Measurements from ENCODE around the gene ZBTB42. TPM values are rescaled to one million over a fixed set of nuclear protein-coding genes. Genes with fewer than 3 reads are reported as not detected.

The ZBTB42 gene
- total and polyA plus RNA-seq, 2 donors (not counting 3 experiments of a cell fraction or from before 2014, with no cell fraction given), result 3.1 to 3.8 TPM

DNA sequence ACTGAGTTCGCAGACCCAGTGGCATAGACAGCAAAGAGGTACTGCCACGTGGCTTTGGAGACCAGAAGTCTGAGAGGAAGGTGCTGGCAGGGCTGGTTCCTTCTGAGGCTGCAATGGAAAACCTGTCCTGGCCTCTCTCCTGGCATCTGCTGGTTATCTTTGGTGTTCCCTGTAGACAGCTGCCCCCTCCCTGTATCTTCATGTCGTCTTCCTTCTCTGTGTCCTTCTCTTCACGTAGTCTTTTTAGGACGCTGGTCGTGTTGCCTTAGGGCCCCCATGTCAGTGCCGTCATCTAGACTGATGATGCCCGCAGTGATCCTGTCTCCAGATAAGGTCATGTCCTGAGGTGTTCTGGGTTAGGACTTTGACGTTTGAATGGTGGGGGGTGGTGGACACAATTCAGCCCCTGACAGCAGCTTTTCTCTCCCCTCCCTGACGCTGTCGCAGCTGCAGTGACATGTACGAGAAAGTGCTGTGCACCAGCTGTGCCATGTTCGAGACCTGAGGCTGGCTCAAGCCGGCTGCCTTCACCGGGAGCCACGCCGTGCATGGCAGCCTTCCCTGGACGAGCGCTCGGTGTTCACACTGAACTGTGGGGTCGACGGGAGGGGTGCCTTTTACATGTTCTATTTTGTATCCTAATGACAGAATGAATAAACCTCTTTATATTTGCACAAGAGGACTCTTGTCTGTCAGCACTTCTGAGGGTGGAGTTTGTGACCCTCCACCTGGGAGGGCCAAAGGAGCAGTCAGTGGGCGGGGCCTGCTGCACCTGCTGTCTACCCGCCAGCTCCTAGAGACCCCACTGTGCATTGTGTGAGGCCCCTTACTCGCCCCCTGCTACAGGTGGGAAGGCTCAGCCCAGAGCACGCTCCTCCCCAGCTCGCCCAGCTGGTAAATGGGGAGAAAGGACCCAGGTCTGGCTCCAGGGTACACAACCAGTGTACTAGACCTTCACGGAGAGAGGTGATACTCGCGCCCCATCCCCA, 41.6 kb upstream of the ZBTB42 start:
- dilution Hi-C loops (cut with MboI; ENCODE audit: extremely low pct_ligation_motif_present, low sequenced_read_pairs), result no loop called here
- FAIRE-seq, result no peak

More for the DNA sequence above, 41.6 kb upstream of the ZBTB42 start:
- Histone ChIP-seq H3K4me2 (ENCODE audit: insufficient read depth, low read length) (no peak overlapping the region), H3K79me2 (ENCODE audit: control insufficient read depth, insufficient read depth, low read length) (peaks cover 14% of the 10 kb centered on the region), H3K4me3 (replicated peaks in 1 of 3; ENCODE audit: insufficient read depth in 1 of 3, low read depth in 1 of 3, low read length in 3 of 3) (no peak overlapping the region), H3K27ac (ENCODE audit: insufficient read depth, low read depth, low read length) (no peak overlapping the region), H3K9me1 (replicated peaks; ENCODE audit: control insufficient read depth, extremely low read depth, insufficient read depth, low read length) (no peaks in the 10 kb centered on the region), H3K4me1 (ENCODE audit: control insufficient read depth, extremely low read depth, insufficient read depth, low read length) (peaks cover 4% of the 10 kb centered on the region), H3K36me3 (ENCODE audit: control insufficient read depth in 2 of 2, extremely low read depth in 1 of 2, insufficient read depth in 2 of 2, low read length in 2 of 2) (peaks cover 0 to 40% of the 10 kb centered on the region in 2 experiments), H4K20me1 (replicated peaks; ENCODE audit: control insufficient read depth, extremely low read depth, insufficient read depth, low read length) (no peaks in the 10 kb centered on the region), H2AFZ (ENCODE audit: low read depth, low read length) (no peak overlapping the region), H3K9ac (replicated peaks; ENCODE audit: extremely low read depth, insufficient read depth, low read length) (no peak overlapping the region), H3K27me3 (ENCODE audit: control insufficient read depth in 2 of 2, insufficient read depth in 2 of 2, low read length in 2 of 2) (no peaks in the 10 kb centered on the region), H3K9me3 (replicated peaks; ENCODE audit: control insufficient read depth, insufficient read depth, low read length) (no peaks in the 10 kb centered on the region)
- ChIA-PET CTCF (interaction anchor here (1.4 to 2.4 kb wide), 2 partner anchors 9 kb away, joined by 4 to 16 read pairs; no protein-coding TSS in a partner anchor), POLR2A (no interaction called here)
- no TSS peak for BruUV-seq (replicated peaks)
- TF ChIP-seq EZH2 (IDR thresholded peaks at IDR 0.05; ENCODE audit: borderline replicate concordance, low read depth, low read length, severe bottlenecking), result no peak
- TF ChIP-seq GATA2 (IDR thresholded peaks at IDR 0.05; ENCODE audit: insufficient read depth, insufficient read length, low read depth, low read length), result no peak
- no peak for TF ChIP-seq POLR2A (IDR thresholded peaks at IDR 0.05; ENCODE audit: low read depth, low read length)
- TF ChIP-seq POLR2AphosphoS5 (IDR thresholded peaks at IDR 0.05; ENCODE audit: insufficient read depth, low read depth, low read length), result no peak
- TF ChIP-seq MYC (IDR thresholded peaks at IDR 0.05; ENCODE audit: low read depth, low read length), result no peak
- TF ChIP-seq, protein P1, sequence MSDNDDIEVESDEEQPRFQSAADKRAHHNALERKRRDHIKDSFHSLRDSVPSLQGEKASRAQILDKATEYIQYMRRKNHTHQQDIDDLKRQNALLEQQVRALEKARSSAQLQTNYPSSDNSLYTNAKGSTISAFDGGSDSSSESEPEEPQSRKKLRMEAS (IDR thresholded peaks at IDR 0.05; ENCODE audit: insufficient read depth, insufficient read length), result no peak
- TF ChIP-seq, protein P2, sequence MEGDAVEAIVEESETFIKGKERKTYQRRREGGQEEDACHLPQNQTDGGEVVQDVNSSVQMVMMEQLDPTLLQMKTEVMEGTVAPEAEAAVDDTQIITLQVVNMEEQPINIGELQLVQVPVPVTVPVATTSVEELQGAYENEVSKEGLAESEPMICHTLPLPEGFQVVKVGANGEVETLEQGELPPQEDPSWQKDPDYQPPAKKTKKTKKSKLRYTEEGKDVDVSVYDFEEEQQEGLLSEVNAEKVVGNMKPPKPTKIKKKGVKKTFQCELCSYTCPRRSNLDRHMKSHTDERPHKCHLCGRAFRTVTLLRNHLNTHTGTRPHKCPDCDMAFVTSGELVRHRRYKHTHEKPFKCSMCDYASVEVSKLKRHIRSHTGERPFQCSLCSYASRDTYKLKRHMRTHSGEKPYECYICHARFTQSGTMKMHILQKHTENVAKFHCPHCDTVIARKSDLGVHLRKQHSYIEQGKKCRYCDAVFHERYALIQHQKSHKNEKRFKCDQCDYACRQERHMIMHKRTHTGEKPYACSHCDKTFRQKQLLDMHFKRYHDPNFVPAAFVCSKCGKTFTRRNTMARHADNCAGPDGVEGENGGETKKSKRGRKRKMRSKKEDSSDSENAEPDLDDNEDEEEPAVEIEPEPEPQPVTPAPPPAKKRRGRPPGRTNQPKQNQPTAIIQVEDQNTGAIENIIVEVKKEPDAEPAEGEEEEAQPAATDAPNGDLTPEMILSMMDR (IDR thresholded peaks at IDR 0.05; ENCODE audit: extremely low read depth in 1 of 2, insufficient read depth in 1 of 2, low read depth in 1 of 2, low read length in 2 of 2), result no peak
- TF ChIP-seq JUN (IDR thresholded peaks at IDR 0.05; ENCODE audit: borderline replicate concordance, insufficient read depth, insufficient read length, low read depth), result no peak
- TF ChIP-seq FOS (IDR thresholded peaks at IDR 0.05; ENCODE audit: borderline replicate concordance, insufficient read depth, low read length), result no peak
- intact Hi-C loops (cut with micrococcal nuclease), result no loop called here
- no peak for DNase-seq (ENCODE audit: low read depth, low spot score)
